ENCODE data around the gene CHAD.
A peak's percentile ranks its signal among the peaks of the same experiment; 100 is the strongest.

Gene CHAD

DNA sequence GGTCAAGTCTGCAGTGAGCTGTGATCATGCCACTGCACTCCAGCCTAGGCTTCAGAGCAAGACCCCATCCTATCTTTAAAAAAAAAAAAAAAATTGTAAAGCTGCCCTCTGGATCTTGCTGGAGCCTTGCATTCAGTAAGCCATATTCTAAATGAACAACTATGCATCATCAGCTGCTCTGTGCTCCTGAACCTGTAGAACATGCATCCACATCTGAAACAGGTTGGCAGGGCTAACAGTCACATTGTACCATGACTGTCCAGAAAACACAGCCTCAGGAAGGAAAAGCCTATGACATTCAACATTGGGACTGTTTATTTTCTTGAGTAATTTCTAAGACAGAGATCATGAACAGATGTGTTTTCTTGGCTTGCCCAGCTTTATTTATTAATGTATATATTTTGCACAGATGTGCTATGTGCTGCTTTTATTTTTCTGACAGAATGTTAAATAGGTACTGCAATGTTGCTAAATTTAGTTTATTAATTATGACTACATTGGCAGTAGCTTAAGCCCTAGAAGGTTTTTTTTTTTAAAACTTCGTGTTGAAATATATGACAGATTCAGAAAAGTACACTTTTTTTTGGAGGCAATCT is 22.9 kb downstream of the CHAD start:
- H3K36me3 ChIP-seq (ENCODE audit: control insufficient read depth in 1 of 2, insufficient read depth in 2 of 2, low read length in 2 of 2), result no peaks in the 10 kb centered on the region
- no peaks in the 10 kb centered on the region for H3K27me3 ChIP-seq (ENCODE audit: control insufficient read depth in 1 of 2, insufficient read depth in 2 of 2, low read length in 2 of 2)
- H3K4me3 ChIP-seq (ENCODE audit: low read depth in 1 of 2, low read length in 2 of 2), result no peak overlapping the region
- no peak overlapping the region for H3K27ac ChIP-seq (ENCODE audit: low read depth, low read length)
- peaks cover 17 to 23% of the 10 kb centered on the region in 2 donors for H3K4me1 ChIP-seq (ENCODE audit: control insufficient read depth in 1 of 2, insufficient read depth in 2 of 2, low read length in 2 of 2)
- no peaks in the 10 kb centered on the region for H3K9me3 ChIP-seq (ENCODE audit: control insufficient read depth in 1 of 2, low read length in 2 of 2)
- H3K9ac ChIP-seq (ENCODE audit: low read depth in 1 of 2, low read length in 2 of 2), result no peak overlapping the region

DNA sequence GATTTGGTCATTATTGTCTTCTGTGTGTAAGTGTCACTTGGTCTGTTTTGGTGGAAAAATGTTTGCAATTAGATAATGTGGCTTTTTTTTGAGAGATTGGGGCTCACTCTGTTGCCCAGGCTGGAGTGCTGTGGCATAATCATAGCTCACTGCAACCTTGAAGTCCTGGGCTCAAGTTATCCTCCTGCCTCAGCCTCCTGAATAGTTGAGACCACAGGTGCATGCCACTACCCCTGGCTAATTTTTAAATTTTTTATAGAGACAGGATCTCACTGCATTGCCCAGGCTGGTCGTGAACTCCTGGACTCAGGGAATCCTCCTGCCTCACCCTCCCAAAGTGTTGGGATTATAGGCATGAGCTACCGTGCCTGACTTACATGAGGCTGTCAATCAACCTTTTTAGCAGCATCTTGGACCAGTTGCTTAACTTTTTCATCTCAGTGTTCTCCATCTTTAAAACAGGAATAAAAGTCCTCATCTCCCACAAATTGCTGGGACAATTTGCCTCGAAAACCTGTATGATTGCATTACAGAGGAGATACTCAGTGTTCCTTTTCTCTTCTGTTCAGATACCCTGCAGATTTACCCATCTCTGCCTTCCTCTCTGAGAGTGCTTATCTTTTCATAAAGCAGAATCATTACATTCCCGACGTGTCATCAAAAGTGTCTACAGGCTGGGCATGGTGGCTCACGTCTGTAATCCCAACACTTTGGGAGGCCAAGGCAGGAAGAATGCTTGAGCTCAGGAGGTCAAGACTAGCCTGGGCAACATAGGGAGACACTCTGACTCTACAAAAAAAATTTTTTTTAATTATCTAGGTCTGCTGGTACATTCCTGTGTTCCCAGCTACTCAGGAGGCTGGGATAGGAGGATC is 23.6 kb downstream of the CHAD start:
- Histone ChIP-seq H3K4me1 (ENCODE audit: control insufficient read depth in 1 of 2, insufficient read depth in 2 of 2, low read length in 2 of 2) (peaks cover 24 to 30% of the 10 kb centered on the region in 2 donors), H3K27ac (ENCODE audit: low read depth, low read length) (no peak overlapping the region), H3K4me3 (ENCODE audit: low read depth in 1 of 2, low read length in 2 of 2) (no peak overlapping the region), H3K9me3 (ENCODE audit: control insufficient read depth in 1 of 2, low read length in 2 of 2) (no peaks in the 10 kb centered on the region), H3K36me3 (ENCODE audit: control insufficient read depth in 1 of 2, insufficient read depth in 2 of 2, low read length in 2 of 2) (no peaks in the 10 kb centered on the region), H3K9ac (ENCODE audit: low read depth in 1 of 2, low read length in 2 of 2) (no peak overlapping the region), H3K27me3 (ENCODE audit: control insufficient read depth in 1 of 2, insufficient read depth in 2 of 2, low read length in 2 of 2) (no peaks in the 10 kb centered on the region)

DNA sequence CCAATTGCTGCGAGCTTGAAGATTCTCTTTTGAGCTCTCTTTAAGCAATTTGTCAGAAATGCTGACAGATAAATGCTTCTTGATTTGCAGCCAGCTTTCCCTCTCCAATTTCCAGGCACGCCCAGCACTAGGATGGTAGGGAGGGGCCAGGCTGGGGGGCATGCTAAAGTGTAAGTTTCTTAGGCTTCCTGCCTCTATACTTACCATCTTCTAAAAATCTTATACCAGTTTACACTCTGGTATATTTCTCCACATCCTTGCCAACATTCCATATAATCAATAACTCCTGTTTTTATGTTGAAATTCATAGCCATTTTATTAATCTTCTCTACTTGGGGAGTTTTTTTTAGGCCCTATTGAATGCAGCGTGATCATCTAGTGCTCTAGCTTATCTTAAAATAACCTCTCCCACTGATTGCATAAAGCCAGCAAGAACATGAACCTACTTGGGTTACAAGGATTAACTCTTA is 25.1 kb downstream of the CHAD start:
- Histone ChIP-seq H3K4me1 (ENCODE audit: control insufficient read depth in 1 of 2, insufficient read depth in 2 of 2, low read length in 2 of 2) (peaks cover 27 to 38% of the 10 kb centered on the region in 2 donors), H3K4me3 (ENCODE audit: low read depth in 1 of 2, low read length in 2 of 2) (no peak overlapping the region), H3K9me3 (ENCODE audit: control insufficient read depth in 1 of 2, low read length in 2 of 2) (no peaks in the 10 kb centered on the region), H3K36me3 (ENCODE audit: control insufficient read depth in 1 of 2, insufficient read depth in 2 of 2, low read length in 2 of 2) (no peaks in the 10 kb centered on the region), H3K9ac (ENCODE audit: low read depth in 1 of 2, low read length in 2 of 2) (no peak overlapping the region), H3K27me3 (ENCODE audit: control insufficient read depth in 1 of 2, insufficient read depth in 2 of 2, low read length in 2 of 2) (no peaks in the 10 kb centered on the region), H3K27ac (ENCODE audit: low read depth, low read length) (no peak overlapping the region)

DNA sequence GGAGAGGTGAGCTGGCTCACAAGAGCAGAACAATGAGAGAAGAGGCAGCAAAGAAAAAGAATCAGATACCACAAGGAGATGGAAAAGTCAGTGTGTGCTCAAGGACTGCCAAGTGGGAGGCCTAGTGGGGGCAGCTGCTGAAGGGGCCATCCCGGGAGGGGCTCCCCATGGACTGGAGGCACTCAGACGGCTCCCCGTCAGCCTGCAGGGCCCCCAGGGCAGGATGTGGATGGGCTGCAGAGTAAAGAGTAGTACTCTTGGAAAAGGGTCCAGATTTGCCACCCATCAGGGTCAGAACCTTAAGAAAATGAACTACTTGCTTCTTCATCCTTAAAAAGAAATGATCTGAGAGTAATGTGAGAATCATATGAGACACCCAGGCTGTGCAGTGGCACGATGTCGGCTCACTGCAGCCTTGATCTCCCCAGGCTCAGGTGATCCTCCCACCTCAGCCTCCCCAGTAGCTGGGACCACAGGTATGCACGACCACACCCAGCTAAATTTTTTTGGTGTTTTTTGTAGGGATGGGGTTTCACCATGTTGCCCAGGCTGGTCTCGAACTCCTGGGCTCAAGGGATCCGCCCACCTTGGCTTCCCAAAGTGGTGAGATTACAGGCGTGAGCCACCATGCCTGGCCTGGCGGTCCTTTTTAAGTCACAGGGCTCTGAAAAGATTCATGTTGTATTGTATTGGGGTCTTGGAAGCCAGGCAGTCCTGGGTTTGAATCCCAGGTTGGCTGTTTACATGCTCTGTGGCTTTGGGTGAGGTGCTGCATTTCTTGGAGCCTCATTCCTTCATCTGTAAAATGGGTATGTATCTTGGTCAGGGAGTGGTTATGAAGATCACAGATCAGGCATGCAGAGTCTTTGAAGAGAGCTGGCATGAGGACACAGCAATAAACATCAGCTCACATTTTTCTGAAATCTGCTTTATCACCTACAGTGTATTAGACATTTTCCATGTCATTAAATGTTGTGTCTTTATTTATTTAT is 27.5 kb downstream of the CHAD start:
- Histone ChIP-seq H3K4me3 (ENCODE audit: low read depth in 1 of 2, low read length in 2 of 2) (peak overlapping the region; percentile 21 to 29), H3K27ac (ENCODE audit: low read depth, low read length) (peak overlapping the region; percentile 30), H3K9ac (ENCODE audit: low read depth in 1 of 2, low read length in 2 of 2) (peak overlapping the region; percentile 5 to 44), H3K36me3 (ENCODE audit: control insufficient read depth in 1 of 2, insufficient read depth in 2 of 2, low read length in 2 of 2) (no peaks in the 10 kb centered on the region), H3K4me1 (ENCODE audit: control insufficient read depth in 1 of 2, insufficient read depth in 2 of 2, low read length in 2 of 2) (peaks cover 19 to 35% of the 10 kb centered on the region in 2 donors), H3K27me3 (ENCODE audit: control insufficient read depth in 1 of 2, insufficient read depth in 2 of 2, low read length in 2 of 2) (no peaks in the 10 kb centered on the region), H3K9me3 (ENCODE audit: control insufficient read depth in 1 of 2, low read length in 2 of 2) (no peaks in the 10 kb centered on the region)

DNA sequence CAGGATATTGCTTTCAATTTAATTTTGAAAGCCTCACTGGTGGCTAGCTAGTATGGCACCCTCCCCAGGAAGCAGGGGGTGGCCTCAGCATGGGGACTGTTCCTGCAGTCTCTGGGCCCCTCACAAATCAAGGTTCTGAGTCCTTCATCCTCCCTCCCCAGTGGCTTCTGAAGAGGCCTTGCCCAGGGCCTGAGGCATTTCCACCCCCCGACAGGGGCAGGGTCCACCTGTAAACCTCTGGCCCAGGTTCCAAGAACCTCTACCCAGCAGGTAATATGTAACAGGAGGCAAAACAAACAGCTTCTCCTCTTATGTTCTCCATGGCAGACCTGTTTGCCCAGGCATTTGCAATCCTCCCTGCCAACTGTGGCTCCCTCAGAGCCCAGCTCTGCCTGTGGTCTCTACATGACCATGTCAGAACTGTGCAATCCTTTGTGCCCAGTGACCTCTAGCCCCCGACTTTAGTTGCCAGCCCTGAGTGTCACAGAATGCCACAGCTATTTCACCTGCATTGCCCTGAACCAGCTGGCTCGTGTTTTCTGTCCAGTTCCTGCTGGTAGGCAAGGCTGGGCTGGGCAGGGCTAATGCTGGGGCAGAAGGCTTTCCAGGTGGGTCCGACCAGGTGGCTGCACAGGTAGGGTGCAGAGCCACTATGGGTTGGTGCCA is 28.4 kb downstream of the CHAD start:
- Histone ChIP-seq H3K36me3 (ENCODE audit: control insufficient read depth in 1 of 2, insufficient read depth in 2 of 2, low read length in 2 of 2) (no peaks in the 10 kb centered on the region), H3K4me3 (ENCODE audit: low read depth in 1 of 2, low read length in 2 of 2) (peak overlapping the region; percentile 21 to 29), H3K9ac (ENCODE audit: low read depth in 1 of 2, low read length in 2 of 2) (peak overlapping the region; percentile 5 to 44), H3K27me3 (ENCODE audit: control insufficient read depth in 1 of 2, insufficient read depth in 2 of 2, low read length in 2 of 2) (no peaks in the 10 kb centered on the region), H3K9me3 (ENCODE audit: control insufficient read depth in 1 of 2, low read length in 2 of 2) (no peaks in the 10 kb centered on the region), H3K27ac (ENCODE audit: low read depth, low read length) (peak overlapping the region; percentile 36), H3K4me1 (ENCODE audit: control insufficient read depth in 1 of 2, insufficient read depth in 2 of 2, low read length in 2 of 2) (peaks cover 19 to 35% of the 10 kb centered on the region in 2 donors)

DNA sequence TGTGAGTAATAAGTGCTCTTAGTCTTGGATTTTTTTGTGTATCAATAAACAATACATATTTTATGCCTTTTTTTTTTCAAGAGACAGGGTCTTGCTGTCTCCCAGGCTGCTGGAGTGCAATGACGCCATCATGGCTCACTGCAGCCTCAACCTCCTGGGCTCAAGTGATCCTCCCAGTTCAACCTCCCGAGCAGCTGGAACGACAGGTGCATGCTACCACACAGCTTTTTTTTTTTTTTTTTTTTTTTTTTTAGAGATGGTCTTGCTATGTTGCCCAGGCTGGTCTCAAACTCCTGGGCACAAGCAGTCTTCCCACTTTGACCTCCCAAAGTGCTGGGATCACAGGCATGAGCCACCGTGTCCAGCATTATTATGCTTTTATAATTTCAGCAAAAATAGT is 29.7 kb downstream of the CHAD start:
- no peaks in the 10 kb centered on the region for H3K9me3 ChIP-seq (ENCODE audit: control insufficient read depth in 1 of 2, low read length in 2 of 2)
- H3K4me1 ChIP-seq (ENCODE audit: control insufficient read depth in 1 of 2, insufficient read depth in 2 of 2, low read length in 2 of 2), result peaks cover 19 to 35% of the 10 kb centered on the region in 2 donors
- H3K4me3 ChIP-seq (ENCODE audit: low read depth in 1 of 2, low read length in 2 of 2), result no peak overlapping the region
- no peak overlapping the region for H3K27ac ChIP-seq (ENCODE audit: low read depth, low read length)
- no peaks in the 10 kb centered on the region for H3K36me3 ChIP-seq (ENCODE audit: control insufficient read depth in 1 of 2, insufficient read depth in 2 of 2, low read length in 2 of 2)
- no peak overlapping the region for H3K9ac ChIP-seq (ENCODE audit: low read depth in 1 of 2, low read length in 2 of 2)
- no peaks in the 10 kb centered on the region for H3K27me3 ChIP-seq (ENCODE audit: control insufficient read depth in 1 of 2, insufficient read depth in 2 of 2, low read length in 2 of 2)

DNA sequence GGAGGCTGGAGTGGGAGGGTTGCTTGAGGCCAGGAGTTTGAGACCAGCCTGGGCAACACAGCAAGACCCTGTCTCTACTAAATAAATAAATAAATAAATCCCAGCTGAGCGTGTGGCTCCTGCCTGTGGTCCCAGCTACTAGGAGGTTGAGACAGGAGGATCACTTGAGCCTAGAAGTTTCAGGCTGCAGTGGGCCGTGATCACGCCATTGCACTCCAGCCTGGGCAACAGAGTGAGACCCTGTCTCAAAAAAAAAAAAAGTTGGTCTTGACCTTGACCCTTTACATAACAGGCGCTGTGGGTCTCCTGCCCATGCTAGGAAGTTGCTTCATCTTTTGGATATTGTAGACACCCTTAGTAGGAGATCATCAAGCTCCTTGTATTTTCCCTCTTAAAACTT is 31.3 kb downstream of the CHAD start:
- Histone ChIP-seq H3K9ac (ENCODE audit: low read depth in 1 of 2, low read length in 2 of 2) (no peak overlapping the region), H3K27ac (ENCODE audit: low read depth, low read length) (no peak overlapping the region), H3K36me3 (ENCODE audit: control insufficient read depth in 1 of 2, insufficient read depth in 2 of 2, low read length in 2 of 2) (no peaks in the 10 kb centered on the region), H3K4me3 (ENCODE audit: low read depth in 1 of 2, low read length in 2 of 2) (no peak overlapping the region), H3K4me1 (ENCODE audit: control insufficient read depth in 1 of 2, insufficient read depth in 2 of 2, low read length in 2 of 2) (peaks cover 14 to 23% of the 10 kb centered on the region in 2 donors), H3K9me3 (ENCODE audit: control insufficient read depth in 1 of 2, low read length in 2 of 2) (no peaks in the 10 kb centered on the region), H3K27me3 (ENCODE audit: control insufficient read depth in 1 of 2, insufficient read depth in 2 of 2, low read length in 2 of 2) (no peaks in the 10 kb centered on the region)

DNA sequence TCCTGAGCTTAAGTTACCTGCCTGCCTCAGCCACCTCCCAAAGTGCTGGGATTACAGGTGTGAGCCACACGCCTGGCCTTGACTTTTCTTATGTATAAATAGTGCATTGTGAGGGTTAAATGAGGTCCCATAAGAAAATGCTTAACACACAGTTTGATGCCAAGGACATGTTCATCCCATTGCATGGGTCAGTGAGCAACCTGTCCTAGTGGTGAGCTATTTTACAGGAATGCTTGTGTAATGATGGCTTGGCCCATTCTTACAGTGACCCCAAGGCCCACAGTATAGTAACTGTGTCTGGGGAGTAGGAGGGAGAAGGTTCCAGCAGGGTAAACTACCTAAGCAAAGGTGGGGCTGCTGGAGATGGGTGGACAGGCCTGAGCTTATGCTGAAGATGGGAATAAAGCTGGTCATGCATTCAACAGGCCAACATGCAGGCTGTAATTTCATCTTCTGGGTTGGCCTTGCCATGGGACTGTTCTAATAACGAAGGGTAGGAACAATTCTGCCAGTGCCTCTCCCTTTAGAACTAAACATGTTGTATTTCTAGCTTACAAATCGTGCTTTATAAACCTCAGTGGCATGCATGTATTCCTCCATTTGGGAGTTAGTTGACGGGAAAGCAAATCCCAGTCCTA is 36.4 kb downstream of the CHAD start:
- no peak overlapping the region for H3K9ac ChIP-seq (ENCODE audit: low read depth in 1 of 2, low read length in 2 of 2)
- H3K27me3 ChIP-seq (ENCODE audit: control insufficient read depth in 1 of 2, insufficient read depth in 2 of 2, low read length in 2 of 2), result no peaks in the 10 kb centered on the region
- no peak overlapping the region for H3K27ac ChIP-seq (ENCODE audit: low read depth, low read length)
- H3K4me1 ChIP-seq (ENCODE audit: control insufficient read depth in 1 of 2, insufficient read depth in 2 of 2, low read length in 2 of 2), result peaks cover 21 to 26% of the 10 kb centered on the region in 2 donors
- H3K4me3 ChIP-seq (ENCODE audit: low read depth in 1 of 2, low read length in 2 of 2), result no peak overlapping the region
- H3K9me3 ChIP-seq (ENCODE audit: control insufficient read depth in 1 of 2, low read length in 2 of 2), result no peaks in the 10 kb centered on the region
- H3K36me3 ChIP-seq (ENCODE audit: control insufficient read depth in 1 of 2, insufficient read depth in 2 of 2, low read length in 2 of 2), result no peaks in the 10 kb centered on the region

Measured in duodenal mucosa (tissue), 2 donors.